Neural progenitor cell (in vitro differentiated cells): ENCODE results near the gene TBX5. TPM values are rescaled to one million over a fixed set of nuclear protein-coding genes. Genes with fewer than 3 reads are reported as not detected.

ENCODE experiments used
- DNase-seq: peaks from one replicate; pipeline ENCODE4 v3.0.0-alpha.2; 2016; ENCODE audit warnings: low spot score
- H2AFZ ChIP-seq: fragments of 200-600 bp; sonication (generic); replicated peaks from 2 replicates; pipeline ENCODE4 v1.6.1; 2016; ENCODE audit warnings: antibody characterized with exemption
- H3F3A ChIP-seq: fragments of 200-600 bp; sonication (generic); 2 replicates; pipeline ENCODE4 v1.6.1; 2016; ENCODE audit warnings: antibody characterized with exemption, low read depth
- H3K27ac ChIP-seq: fragments of 200-600 bp; sonication (generic); 2 replicates; pipeline ENCODE4 v1.5.1; 2016; ENCODE audit warnings: mild to moderate bottlenecking
- H3K27me3 ChIP-seq: fragments of 200-600 bp; sonication (generic); 2 replicates; pipeline ENCODE4 v1.6.1; 2016; ENCODE audit warnings: mild to moderate bottlenecking, moderate library complexity
- H3K36me3 ChIP-seq: fragments of 200-600 bp; sonication (generic); 2 replicates; pipeline ENCODE4 v1.5.1; 2016
- H3K4me1 ChIP-seq: fragments of 200-600 bp; sonication (generic); 2 replicates; pipeline ENCODE4 v1.6.1; 2016; ENCODE audit warnings: mixed run types
- H3K4me2 ChIP-seq: fragments of 200-600 bp; sonication (generic); 2 replicates; pipeline ENCODE4 v1.6.1; 2016
- H3K4me3 ChIP-seq: fragments of 200-600 bp; sonication (generic); 2 replicates; pipeline ENCODE4 v1.5.1; 2016
- H3K79me2 ChIP-seq: fragments of 200-600 bp; sonication (generic); 2 replicates; pipeline ENCODE4 v1.6.1; 2016; ENCODE audit warnings: low read depth
- H3K9ac ChIP-seq: fragments of 200-600 bp; sonication (generic); 2 replicates; pipeline ENCODE4 v1.6.1; 2016
- H3K9me3 ChIP-seq: fragments of 200-600 bp; sonication (generic); 2 replicates; pipeline ENCODE4 v1.5.1; 2016; ENCODE audit warnings: low read depth
- H4K20me1 ChIP-seq: fragments of 200-600 bp; sonication (generic); 2 replicates; pipeline ENCODE4 v1.6.1; 2016; ENCODE audit warnings: low read depth
- H3K27ac Mint-ChIP-seq: 3 replicates; pipeline ENCODE4 v1.8.0; 2021; ENCODE audit warnings: mixed read lengths
- H3K27me3 Mint-ChIP-seq: 2 replicates; pipeline ENCODE4 v1.8.0; 2022; ENCODE audit warnings: low read depth, mild to moderate bottlenecking, inconsistent platforms, moderate library complexity, mixed read lengths; ENCODE audit not compliant: insufficient read depth
- H3K36me3 Mint-ChIP-seq: 3 replicates; pipeline ENCODE4 v1.8.0; 2021; ENCODE audit warnings: mixed read lengths
- H3K4me1 Mint-ChIP-seq: 3 replicates; pipeline ENCODE4 v1.8.0; 2021; ENCODE audit warnings: mixed read lengths
- H3K4me3 Mint-ChIP-seq: 3 replicates; pipeline ENCODE4 v1.8.0; 2021; ENCODE audit warnings: mild to moderate bottlenecking, moderate library complexity, mixed read lengths
- H3K9me3 Mint-ChIP-seq: 3 replicates; pipeline ENCODE4 v1.8.0; 2020; ENCODE audit warnings: mixed read lengths
- EZH2 ChIP-seq: fragments of 200-600 bp; sonication (generic); IDR thresholded peaks from 2 replicates; pipeline ENCODE4 v1.6.1; 2017; ENCODE audit warnings: antibody characterized with exemption, mild to moderate bottlenecking, moderate library complexity
- EZH2phosphoT487 ChIP-seq: fragments of 200-600 bp; sonication (generic); IDR thresholded peaks from 2 replicates; pipeline ENCODE4 v1.6.1; 2017; ENCODE audit warnings: antibody characterized with exemption
- total RNA-seq: library from RNA; depleted of rRNA; stranded (reverse); fragments of >200 nt; gene quantifications from 2 replicates; pipeline ENCODE4 v1.2.3, GENCODE V29; 2015; ENCODE audit warnings: low replicate concordance
- TF ChIP-seq, protein P1 (sequence below): fragments of 200-600 bp; sonication (generic); IDR thresholded peaks from 2 replicates; pipeline ENCODE4 v1.5.1; 2017; ENCODE audit warnings: antibody characterized with exemption, mild to moderate bottlenecking

Gene TBX5
- total RNA-seq, 1 donor from 2014 or later: not detected

DNA sequence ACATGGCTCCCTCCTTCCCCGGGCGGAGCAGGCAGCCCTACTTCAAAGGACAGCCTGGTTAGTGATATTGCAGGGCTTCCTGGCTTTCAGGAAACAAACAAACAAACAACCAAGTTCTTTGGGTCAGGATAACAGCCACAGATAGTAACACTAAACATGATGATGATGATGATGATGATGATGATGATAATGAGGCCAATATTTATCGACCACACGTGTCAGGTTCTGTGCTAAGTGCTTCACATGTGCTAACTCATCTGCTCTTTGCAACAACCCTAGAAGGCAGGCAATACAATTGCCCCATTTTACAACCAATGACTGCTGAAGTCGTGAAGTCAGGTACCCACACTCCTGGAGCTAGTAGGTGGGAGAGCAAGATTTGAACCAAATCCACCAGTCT is 44.1 kb upstream of the TBX5 start:
- Histone ChIP-seq H3K79me2 (no peaks in the 10 kb centered on the region), H3K27me3 (peaks cover 100% of the 10 kb centered on the region), H3K4me2 (no peak overlapping the region), H3K9ac (no peak overlapping the region), H3K27ac (no peak overlapping the region), H3F3A (no peaks in the 10 kb centered on the region), H3K4me1 (no peaks in the 10 kb centered on the region), H3K9me3 (no peaks in the 10 kb centered on the region), H3K4me3 (no peak overlapping the region), H2AFZ (no peak overlapping the region), H4K20me1 (peaks cover 59% of the 10 kb centered on the region), H3K36me3 (no peaks in the 10 kb centered on the region)
- Mint-ChIP-seq H3K9me3 (no peaks in the 10 kb centered on the region), H3K27me3 (peaks cover 74% of the 10 kb centered on the region), H3K4me1 (no peaks in the 10 kb centered on the region), H3K4me3 (no peak overlapping the region), H3K27ac (no peak overlapping the region), H3K36me3 (no peaks in the 10 kb centered on the region)
- no peak for DNase-seq
- TF ChIP-seq, protein P1, sequence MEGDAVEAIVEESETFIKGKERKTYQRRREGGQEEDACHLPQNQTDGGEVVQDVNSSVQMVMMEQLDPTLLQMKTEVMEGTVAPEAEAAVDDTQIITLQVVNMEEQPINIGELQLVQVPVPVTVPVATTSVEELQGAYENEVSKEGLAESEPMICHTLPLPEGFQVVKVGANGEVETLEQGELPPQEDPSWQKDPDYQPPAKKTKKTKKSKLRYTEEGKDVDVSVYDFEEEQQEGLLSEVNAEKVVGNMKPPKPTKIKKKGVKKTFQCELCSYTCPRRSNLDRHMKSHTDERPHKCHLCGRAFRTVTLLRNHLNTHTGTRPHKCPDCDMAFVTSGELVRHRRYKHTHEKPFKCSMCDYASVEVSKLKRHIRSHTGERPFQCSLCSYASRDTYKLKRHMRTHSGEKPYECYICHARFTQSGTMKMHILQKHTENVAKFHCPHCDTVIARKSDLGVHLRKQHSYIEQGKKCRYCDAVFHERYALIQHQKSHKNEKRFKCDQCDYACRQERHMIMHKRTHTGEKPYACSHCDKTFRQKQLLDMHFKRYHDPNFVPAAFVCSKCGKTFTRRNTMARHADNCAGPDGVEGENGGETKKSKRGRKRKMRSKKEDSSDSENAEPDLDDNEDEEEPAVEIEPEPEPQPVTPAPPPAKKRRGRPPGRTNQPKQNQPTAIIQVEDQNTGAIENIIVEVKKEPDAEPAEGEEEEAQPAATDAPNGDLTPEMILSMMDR: no peak
- TF ChIP-seq EZH2 (peak; percentile 25), EZH2phosphoT487 (no peak)

DNA sequence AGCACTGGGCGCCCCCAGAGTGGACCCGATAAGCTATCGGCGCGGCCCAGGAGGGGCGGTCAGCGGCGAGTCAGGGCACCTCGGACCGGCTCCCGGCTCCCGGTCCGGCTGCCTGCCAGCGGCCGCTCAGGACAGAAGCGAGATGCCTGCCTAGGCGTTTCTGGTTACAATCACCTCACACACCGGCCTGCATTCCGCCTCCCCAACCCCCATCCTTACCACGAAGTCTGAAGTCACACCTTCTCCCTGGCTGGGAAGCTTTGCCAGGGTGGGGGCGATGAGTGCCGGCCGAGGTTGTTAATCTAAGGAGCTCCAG is 42.6 kb upstream of the TBX5 start:
- TF ChIP-seq, protein P1: no peak
- TF ChIP-seq EZH2phosphoT487: peak; percentile 37
- TF ChIP-seq EZH2: peak; percentile 92
- peak; percentile 56 for DNase-seq
- no peak overlapping the region for H3K27ac ChIP-seq
- no peaks in the 10 kb centered on the region for H3F3A ChIP-seq
- H3K79me2 ChIP-seq: no peaks in the 10 kb centered on the region
- peaks cover 100% of the 10 kb centered on the region for H3K27me3 ChIP-seq
- no peak overlapping the region for H3K9ac ChIP-seq
- no peak overlapping the region for H2AFZ ChIP-seq
- Mint-ChIP-seq H3K9me3 (no peaks in the 10 kb centered on the region), H3K36me3 (no peaks in the 10 kb centered on the region), H3K4me1 (no peaks in the 10 kb centered on the region), H3K27ac (no peak overlapping the region), H3K4me3 (no peak overlapping the region), H3K27me3 (peaks cover 79% of the 10 kb centered on the region)
- peak overlapping the region; percentile 53 for H3K4me2 ChIP-seq
- H3K4me3 ChIP-seq: no peak overlapping the region
- H3K9me3 ChIP-seq: no peaks in the 10 kb centered on the region
- no peaks in the 10 kb centered on the region for H3K36me3 ChIP-seq
- H3K4me1 ChIP-seq: no peaks in the 10 kb centered on the region
- peaks cover 74% of the 10 kb centered on the region for H4K20me1 ChIP-seq

- Histone ChIP-seq H3K4me1 (no peaks in the 10 kb centered on the region), H4K20me1 (peaks cover 79% of the 10 kb centered on the region), H2AFZ (no peak overlapping the region), H3K36me3 (no peaks in the 10 kb centered on the region), H3K9me3 (no peaks in the 10 kb centered on the region), H3K9ac (no peak overlapping the region), H3K4me3 (no peak overlapping the region), H3K27ac (no peak overlapping the region), H3F3A (no peaks in the 10 kb centered on the region), H3K4me2 (peak overlapping the region; percentile 53), H3K27me3 (peaks cover 100% of the 10 kb centered on the region), H3K79me2 (no peaks in the 10 kb centered on the region)
- H3K27me3 Mint-ChIP-seq: peaks cover 82% of the 10 kb centered on the region
- H3K4me3 Mint-ChIP-seq: no peak overlapping the region
- no peak for DNase-seq
- no peak overlapping the region for H3K27ac Mint-ChIP-seq
- H3K9me3 Mint-ChIP-seq: no peaks in the 10 kb centered on the region
- H3K4me1 Mint-ChIP-seq: no peaks in the 10 kb centered on the region
- H3K36me3 Mint-ChIP-seq: no peaks in the 10 kb centered on the region
- TF ChIP-seq, protein P1: no peak
- peak; percentile 89 for TF ChIP-seq EZH2phosphoT487
- no peak for TF ChIP-seq EZH2
Measured at GRCh38 chr12:114447799-114448617, 42.1 kb upstream of the TBX5 start.
